Effector CD8-positive, alpha-beta T cell (primary cell): ENCODE measurements around the gene DACH1.

Experiments used
- DNase-seq: peaks from one replicate; lab custom pipeline; 2025; lab: John Stamatoyannopoulos, UW

The DACH1 gene

GRCh38 chr13:71624653-71625600 lies 242.1 kb downstream of the DACH1 start:
- no peak for DNase-seq

GRCh38 chr13:71621174-71622124 lies 245.6 kb downstream of the DACH1 start:
- no peak for DNase-seq

- no peak for DNase-seq
Measured at GRCh38 chr13:71619096-71619495, 247.9 kb downstream of the DACH1 start.

GRCh38 chr13:71618159-71618558 lies 248.8 kb downstream of the DACH1 start:
- no peak for DNase-seq

- DNase-seq: no peak
Measured at GRCh38 chr13:71617265-71617664, 249.7 kb downstream of the DACH1 start.

- DNase-seq: no peak
Measured at GRCh38 chr13:71613066-71613745, 253.8 kb downstream of the DACH1 start.

GRCh38 chr13:71611292-71611691 lies 255.7 kb downstream of the DACH1 start:
- no peak for DNase-seq

- no peak for DNase-seq
Measured at GRCh38 chr13:71610876-71611275, 256.1 kb downstream of the DACH1 start.

- DNase-seq: no peak
Measured at GRCh38 chr13:71609271-71609670, 257.7 kb downstream of the DACH1 start.

GRCh38 chr13:71607575-71607974 lies 259.4 kb downstream of the DACH1 start:
- DNase-seq: no peak

GRCh38 chr13:71606818-71607217 lies 260.2 kb downstream of the DACH1 start:
- DNase-seq: no peak

GRCh38 chr13:71605744-71606143 lies 261.3 kb downstream of the DACH1 start:
- no peak for DNase-seq

- no peak for DNase-seq
Measured at GRCh38 chr13:71603255-71603654, 263.7 kb downstream of the DACH1 start.

- no peak for DNase-seq
Measured at GRCh38 chr13:71602344-71602743, 264.7 kb downstream of the DACH1 start.

GRCh38 chr13:71597150-71597549 lies 269.9 kb downstream of the DACH1 start:
- DNase-seq: no peak

GRCh38 chr13:71596116-71596515 lies 270.9 kb downstream of the DACH1 start:
- no peak for DNase-seq

GRCh38 chr13:71593566-71593965 lies 273.4 kb downstream of the DACH1 start:
- no peak for DNase-seq

- no peak for DNase-seq
Measured at GRCh38 chr13:71591374-71591773, 275.6 kb downstream of the DACH1 start.

GRCh38 chr13:71590654-71591148 lies 276.3 kb downstream of the DACH1 start:
- no peak for DNase-seq

GRCh38 chr13:71589032-71589431 lies 278.0 kb downstream of the DACH1 start:
- no peak for DNase-seq

GRCh38 chr13:71587817-71588216 lies 279.2 kb downstream of the DACH1 start:
- DNase-seq: no peak

- DNase-seq: no peak
Measured at GRCh38 chr13:71587193-71587592, 279.8 kb downstream of the DACH1 start.
